ENCODE measurements around the gene HMGN4. TPM values are rescaled to one million over a fixed set of nuclear protein-coding genes. Genes with fewer than 3 reads are reported as not detected.
"Not testable (repeated sequence)": the region's sequence is repeated elsewhere in the genome, so short reads cannot be mapped to it uniquely, and the experiment has no call there.

Gene HMGN4
- polyA plus RNA-seq, 1 donor from 2014 or later = 120 TPM

- Mint-ChIP-seq H3K4me3 (peak overlapping the region; percentile 97 to 99 (median 99)), H3K4me1 (peaks cover 27 to 39% (median 31%) of the 10 kb centered on the region in 3 donors), H3K27ac (peak overlapping the region; percentile 98 to 99 (median 99)), H3K27me3 (no peaks in the 10 kb centered on the region), H3K9me3 (peaks cover 0 to 3% (median 0%) of the 10 kb centered on the region in 3 donors), H3K36me3 (peaks cover 3% of the 10 kb centered on the region)
These were observed 5.3 kb upstream of the HMGN4 start for GRCh38 chr6:26532699-26533531.

- Mint-ChIP-seq H3K36me3 (peaks cover 3% of the 10 kb centered on the region), H3K9me3 (peaks cover 0 to 3% (median 0%) of the 10 kb centered on the region in 3 donors), H3K27ac (peak overlapping the region; percentile 67 to 99 (median 99)), H3K4me3 (peak overlapping the region; percentile 97 to 99 (median 99)), H3K27me3 (no peaks in the 10 kb centered on the region), H3K4me1 (peaks cover 28 to 42% (median 31%) of the 10 kb centered on the region in 3 donors)
These were observed 4.6 kb upstream of the HMGN4 start for GRCh38 chr6:26533532-26533931.

- no peak overlapping the region for H3K27ac Mint-ChIP-seq
- peaks cover 3% of the 10 kb centered on the region for H3K36me3 Mint-ChIP-seq
- no peaks in the 10 kb centered on the region for H3K27me3 Mint-ChIP-seq
- peaks cover 36 to 49% (median 39%) of the 10 kb centered on the region in 3 donors for H3K4me1 Mint-ChIP-seq
- H3K4me3 Mint-ChIP-seq = peak overlapping the region in 3 of 4 donors; percentile 31 to 75 (median 54)
- H3K9me3 Mint-ChIP-seq = peaks cover 0 to 3% (median 0%) of the 10 kb centered on the region in 3 donors
These were observed 3.3 kb upstream of the HMGN4 start for GRCh38 chr6:26534681-26535465.

GRCh38 chr6:26536571-26537159, 1.5 kb upstream of the HMGN4 start:
- Mint-ChIP-seq H3K4me3 (peak overlapping the region; percentile 95 to 100 (median 98)), H3K27me3 (no peaks in the 10 kb centered on the region), H3K36me3 (peaks cover 3% of the 10 kb centered on the region), H3K9me3 (peaks cover 0 to 3% (median 0%) of the 10 kb centered on the region in 3 donors), H3K4me1 (peaks cover 48 to 49% (median 49%) of the 10 kb centered on the region in 3 donors), H3K27ac (peak overlapping the region; percentile 98 to 99 (median 99))

GRCh38 chr6:26537160-26537845, 863 bp upstream of the HMGN4 start:
- Mint-ChIP-seq H3K27ac (peak overlapping the region; percentile 98 to 99 (median 99)), H3K27me3 (no peaks in the 10 kb centered on the region), H3K36me3 (peaks cover 3% of the 10 kb centered on the region), H3K9me3 (peaks cover 0 to 3% (median 0%) of the 10 kb centered on the region in 3 donors), H3K4me3 (peak overlapping the region; percentile 95 to 100 (median 98)), H3K4me1 (peaks cover 45 to 46% (median 46%) of the 10 kb centered on the region in 3 donors)

- Mint-ChIP-seq H3K4me3 (peak overlapping the region; percentile 95 to 100 (median 98)), H3K36me3 (no peaks in the 10 kb centered on the region), H3K9me3 (no peaks in the 10 kb centered on the region), H3K4me1 (peaks cover 36 to 44% (median 39%) of the 10 kb centered on the region in 3 donors), H3K27me3 (no peaks in the 10 kb centered on the region), H3K27ac (peak overlapping the region; percentile 98 to 99 (median 99))
These were observed 371 bp downstream of the HMGN4 start for GRCh38 chr6:26538572-26538902.

- Mint-ChIP-seq H3K9me3 (no peaks in the 10 kb centered on the region), H3K27me3 (no peaks in the 10 kb centered on the region), H3K27ac (peak overlapping the region; percentile 98 to 99 (median 99)), H3K4me3 (peak overlapping the region; percentile 95 to 100 (median 98)), H3K4me1 (peaks cover 32 to 44% (median 38%) of the 10 kb centered on the region in 3 donors), H3K36me3 (peaks cover 3% of the 10 kb centered on the region)
These were observed 977 bp downstream of the HMGN4 start for GRCh38 chr6:26539071-26539615.

- H3K27me3 Mint-ChIP-seq = no peaks in the 10 kb centered on the region
- peak overlapping the region in 2 of 4 donors; percentile 37 to 83 for H3K4me3 Mint-ChIP-seq
- no peaks in the 10 kb centered on the region for H3K9me3 Mint-ChIP-seq
- peak overlapping the region in 1 of 3 donors; percentile 44 for H3K27ac Mint-ChIP-seq
- H3K4me1 Mint-ChIP-seq = peaks cover 29 to 39% (median 39%) of the 10 kb centered on the region in 3 donors
- H3K36me3 Mint-ChIP-seq = peaks cover 3% of the 10 kb centered on the region
These were observed 3.4 kb downstream of the HMGN4 start for GRCh38 chr6:26541579-26541978.

- H3K4me1 Mint-ChIP-seq = peaks cover 11 to 30% (median 28%) of the 10 kb centered on the region in 3 donors
- H3K27me3 Mint-ChIP-seq = no peaks in the 10 kb centered on the region
- H3K27ac Mint-ChIP-seq = peak overlapping the region; percentile 8 to 49 (median 43)
- H3K4me3 Mint-ChIP-seq = peak overlapping the region in 2 of 4 donors; percentile 12 to 39
- H3K9me3 Mint-ChIP-seq = no peaks in the 10 kb centered on the region
- H3K36me3 Mint-ChIP-seq = peaks cover 3% of the 10 kb centered on the region
These were observed 5.8 kb downstream of the HMGN4 start for GRCh38 chr6:26543953-26544352.

- Mint-ChIP-seq H3K4me1 (peaks cover 8 to 27% (median 24%) of the 10 kb centered on the region in 3 donors), H3K27ac (peak overlapping the region in 2 of 3 donors; percentile 8 to 43), H3K27me3 (no peaks in the 10 kb centered on the region), H3K4me3 (peak overlapping the region in 1 of 4 donors; percentile 39), H3K9me3 (no peaks in the 10 kb centered on the region), H3K36me3 (peaks cover 3% of the 10 kb centered on the region)
These were observed 6.3 kb downstream of the HMGN4 start for GRCh38 chr6:26544473-26544872.

GRCh38 chr6:26545627-26546026, 7.5 kb downstream of the HMGN4 start:
- peaks cover 3% of the 10 kb centered on the region for H3K36me3 Mint-ChIP-seq
- H3K27me3 Mint-ChIP-seq = no peaks in the 10 kb centered on the region
- peak overlapping the region in 1 of 4 donors; percentile 9 for H3K4me3 Mint-ChIP-seq
- no peak overlapping the region for H3K27ac Mint-ChIP-seq
- H3K4me1 Mint-ChIP-seq = peaks cover 7 to 25% (median 22%) of the 10 kb centered on the region in 3 donors
- no peaks in the 10 kb centered on the region for H3K9me3 Mint-ChIP-seq

GRCh38 chr6:26547363-26547762, 9.2 kb downstream of the HMGN4 start:
- H3K4me3 Mint-ChIP-seq = peak overlapping the region in 1 of 4 donors; percentile 71
- H3K4me1 Mint-ChIP-seq = peaks cover 8 to 18% (median 12%) of the 10 kb centered on the region in 3 donors
- H3K36me3 Mint-ChIP-seq, H3K27me3 Mint-ChIP-seq, H3K27ac Mint-ChIP-seq, H3K9me3 Mint-ChIP-seq: not testable (repeated sequence)

- H3K36me3 Mint-ChIP-seq = no peaks in the 10 kb centered on the region
- H3K9me3 Mint-ChIP-seq = no peaks in the 10 kb centered on the region
- peak overlapping the region in 3 of 4 donors; percentile 93 to 98 (median 97) for H3K4me3 Mint-ChIP-seq
- peaks cover 4 to 15% (median 11%) of the 10 kb centered on the region in 3 donors for H3K4me1 Mint-ChIP-seq
- H3K27me3 Mint-ChIP-seq = no peaks in the 10 kb centered on the region
- peak overlapping the region in 2 of 3 donors; percentile 31 to 72 for H3K27ac Mint-ChIP-seq
These were observed 12.3 kb downstream of the HMGN4 start for GRCh38 chr6:26550250-26550993.

Data from IgD-negative memory B cell (primary cell).